ENCODE data around the gene POLD2. TPM values are rescaled to one million over a fixed set of nuclear protein-coding genes. Genes with fewer than 3 reads are reported as not detected.
A peak's percentile ranks its signal among the peaks of the same experiment; 100 is the strongest.

Gene POLD2
- total RNA-seq, 2 experiments from 2014 or later = 287 to 296 TPM

DNA sequence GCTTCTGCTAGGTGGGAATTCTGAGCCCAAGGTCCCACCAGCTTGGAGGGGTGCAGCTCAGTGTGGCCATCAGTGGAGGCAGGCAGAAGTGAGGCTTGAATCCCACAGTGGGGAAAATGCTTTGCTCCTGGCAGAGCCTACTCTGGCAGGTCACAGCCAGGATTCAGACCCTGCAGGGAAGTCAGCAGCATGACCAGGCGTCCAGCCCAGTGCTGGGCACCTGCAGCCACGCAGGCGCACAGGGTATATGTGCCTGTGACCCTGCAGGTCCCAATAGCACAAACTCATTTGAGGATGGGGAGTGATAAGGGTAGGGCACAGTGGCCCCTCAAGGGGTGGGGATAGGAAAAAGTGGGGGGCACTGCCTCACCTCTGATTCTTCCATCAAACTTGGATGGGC, 27.6 kb downstream of the POLD2 start:
- Mint-ChIP-seq H3K27me3 (no peaks in the 10 kb centered on the region), H3K27ac (no peak overlapping the region)
- no peak for DNase-seq

DNA sequence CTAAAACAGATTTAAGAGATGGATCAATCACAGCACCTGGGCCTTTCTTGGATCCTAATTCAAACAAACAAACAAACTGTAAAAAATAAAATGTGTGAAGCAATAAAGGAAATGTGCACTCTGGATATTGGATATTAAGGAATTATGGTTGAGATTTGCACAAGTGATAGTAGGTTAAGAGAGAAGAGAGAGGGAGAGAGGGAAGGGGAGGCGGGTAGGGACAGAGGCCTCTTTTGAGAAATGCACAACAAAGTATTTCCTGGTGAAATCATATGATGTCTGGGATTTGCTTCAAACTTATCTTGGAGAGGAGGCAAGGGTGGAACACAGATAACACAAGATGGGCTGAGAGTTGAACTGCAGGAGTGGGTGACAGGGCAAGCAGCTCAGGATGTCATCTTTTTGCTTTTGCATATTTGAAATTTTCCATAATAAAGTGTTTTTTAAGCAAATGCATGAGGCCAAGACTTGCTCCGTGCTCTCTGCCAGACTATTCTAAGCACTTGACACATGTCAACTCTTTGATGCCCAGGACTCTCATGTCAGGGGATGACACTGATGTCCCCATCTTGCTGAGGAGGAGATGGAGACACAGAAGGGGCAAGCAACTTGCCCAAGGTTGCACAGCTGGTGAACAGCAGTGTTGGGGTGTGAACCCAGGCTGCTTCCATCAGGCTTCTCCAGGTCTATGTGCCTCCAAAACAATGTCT, 28.3 kb downstream of the POLD2 start:
- no peak for DNase-seq
- H3K4me1 Mint-ChIP-seq = peaks cover 22% of the 10 kb centered on the region
- H3K27me3 Mint-ChIP-seq = no peaks in the 10 kb centered on the region
- no peaks in the 10 kb centered on the region for H3K36me3 Mint-ChIP-seq
- H3K9me3 Mint-ChIP-seq = no peaks in the 10 kb centered on the region
- no peak overlapping the region for H3K27ac Mint-ChIP-seq
- H3K4me3 Mint-ChIP-seq = no peak overlapping the region

More for the DNA sequence above, 27.6 kb downstream of the POLD2 start:
- no peak overlapping the region for H3K4me3 Mint-ChIP-seq
- no peaks in the 10 kb centered on the region for H3K9me3 Mint-ChIP-seq
- H3K4me1 Mint-ChIP-seq = peaks cover 22% of the 10 kb centered on the region
- no peaks in the 10 kb centered on the region for H3K36me3 Mint-ChIP-seq

DNA sequence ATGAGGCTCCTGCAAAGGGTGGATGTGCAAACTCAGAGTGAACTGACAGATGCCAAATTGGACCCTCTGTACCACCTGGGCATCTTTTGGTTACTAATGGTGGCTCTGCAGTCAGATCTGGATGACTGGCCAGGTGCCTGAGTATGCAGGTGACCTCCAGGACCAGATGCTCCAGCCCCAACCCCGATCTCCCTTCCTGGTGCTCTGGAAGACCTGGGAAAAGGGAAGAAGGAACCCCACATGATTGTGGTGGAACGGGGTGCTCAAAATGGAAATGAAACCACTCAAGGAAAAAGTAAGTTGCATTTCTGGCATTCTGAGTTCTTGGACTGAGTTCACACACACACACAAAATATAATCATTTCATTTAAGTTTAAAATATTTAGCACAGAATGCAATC, 29.0 kb downstream of the POLD2 start:
- DNase-seq = no peak
- peaks cover 22% of the 10 kb centered on the region for H3K4me1 Mint-ChIP-seq
- no peaks in the 10 kb centered on the region for H3K27me3 Mint-ChIP-seq
- no peak overlapping the region for H3K27ac Mint-ChIP-seq
- H3K9me3 Mint-ChIP-seq = no peaks in the 10 kb centered on the region
- H3K36me3 Mint-ChIP-seq = no peaks in the 10 kb centered on the region
- no peak overlapping the region for H3K4me3 Mint-ChIP-seq

DNA sequence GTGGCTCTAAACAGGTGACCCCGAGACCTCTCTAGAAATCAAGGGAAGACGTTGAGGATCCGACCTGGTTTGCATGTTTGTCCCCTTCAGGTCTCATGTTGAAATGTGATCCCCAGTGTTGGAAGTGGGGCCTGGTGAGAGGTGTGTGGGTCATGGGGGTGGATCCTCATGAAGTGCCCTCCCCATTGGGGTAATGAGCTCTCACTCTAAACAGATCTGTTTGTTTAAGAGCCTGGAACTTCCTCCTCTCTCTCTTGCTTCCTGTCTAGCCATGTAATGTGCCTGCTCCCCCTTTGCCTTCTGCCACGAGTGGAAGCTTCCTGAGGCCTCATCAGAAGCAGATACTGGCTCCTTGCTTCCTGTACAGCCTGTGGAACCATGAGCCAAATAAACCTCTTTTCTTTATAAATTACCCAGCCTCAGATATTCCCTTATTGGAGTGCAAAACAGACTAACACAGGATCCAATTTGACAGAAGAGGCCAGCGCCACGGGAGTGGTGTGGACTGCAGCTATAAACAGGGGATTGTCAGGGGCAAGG, 30.2 kb downstream of the POLD2 start:
- Mint-ChIP-seq H3K4me1 (peaks cover 17% of the 10 kb centered on the region), H3K27me3 (no peaks in the 10 kb centered on the region), H3K27ac (no peak overlapping the region), H3K4me3 (no peak overlapping the region), H3K9me3 (no peaks in the 10 kb centered on the region), H3K36me3 (no peaks in the 10 kb centered on the region)
- DNase-seq = no peak

DNA sequence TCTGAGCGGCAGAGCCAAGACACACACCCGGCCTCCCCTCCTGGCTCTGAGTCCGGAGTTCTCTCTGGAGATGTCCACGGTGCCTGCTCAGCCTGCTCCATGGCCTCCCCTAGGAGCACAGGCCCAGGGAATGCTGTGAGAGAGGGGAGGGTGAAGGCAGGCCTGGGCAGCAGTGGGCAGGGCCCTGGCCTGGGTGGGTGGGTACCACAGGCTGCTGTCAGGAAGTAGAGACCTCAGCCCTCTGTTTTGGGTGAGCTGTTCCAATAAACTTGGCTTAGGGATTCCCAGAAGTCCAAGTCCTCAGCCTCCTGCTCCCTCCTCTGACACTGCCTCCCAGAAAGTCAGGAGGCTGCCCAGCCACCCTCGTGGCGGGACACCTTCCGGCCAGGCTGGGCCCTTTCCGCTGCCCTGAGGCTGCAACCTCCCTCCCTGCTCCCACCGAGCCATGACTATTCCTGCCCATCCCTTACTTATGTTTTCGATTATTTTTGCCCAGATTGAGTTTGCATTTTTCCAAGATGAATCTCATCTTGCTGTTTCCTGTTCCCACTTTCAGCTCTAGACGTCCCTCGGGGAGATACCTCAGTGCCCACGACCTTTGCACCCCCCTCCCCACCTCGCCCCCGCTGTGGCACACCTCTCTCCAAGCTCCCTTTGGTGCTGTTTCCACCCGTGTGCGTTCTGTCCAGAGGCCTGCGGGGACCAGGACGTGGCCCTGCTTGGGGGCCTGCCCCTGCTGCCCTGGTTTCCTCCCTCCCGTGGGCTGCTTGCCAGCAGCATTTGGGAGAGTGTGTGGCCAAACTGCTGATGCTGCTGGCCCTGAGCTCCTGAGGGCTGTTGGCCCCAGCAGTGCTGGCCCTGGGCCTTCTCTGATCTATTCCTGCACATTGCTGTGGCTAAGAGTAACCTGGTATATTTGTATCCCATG, 35.2 kb downstream of the POLD2 start:
- Mint-ChIP-seq H3K36me3 (no peaks in the 10 kb centered on the region), H3K27ac (no peak overlapping the region), H3K27me3 (peaks cover 4% of the 10 kb centered on the region), H3K9me3 (no peaks in the 10 kb centered on the region), H3K4me1 (peaks cover 2% of the 10 kb centered on the region), H3K4me3 (no peak overlapping the region)
- DNase-seq = no peak

DNA sequence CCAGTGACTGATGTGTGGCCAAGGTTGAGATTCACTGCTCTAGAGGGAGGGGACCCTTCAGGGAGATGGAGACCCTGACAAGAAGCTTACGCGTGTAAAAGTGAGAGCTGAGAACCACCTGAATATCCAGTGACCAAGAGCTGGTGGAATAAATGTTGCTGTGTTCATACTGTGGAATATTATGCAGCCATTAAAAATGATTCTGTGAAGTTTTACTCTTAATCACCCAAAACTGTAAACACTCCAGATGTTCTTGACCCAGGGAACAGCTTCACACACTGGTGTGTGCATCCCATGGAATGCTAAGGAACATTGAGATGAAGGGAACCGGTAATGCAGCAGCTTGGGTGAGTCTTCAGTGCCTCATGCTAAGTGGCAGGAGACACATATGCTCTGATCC, 36.7 kb downstream of the POLD2 start:
- DNase-seq = no peak
- Mint-ChIP-seq H3K4me3 (no peak overlapping the region), H3K4me1 (peaks cover 6% of the 10 kb centered on the region), H3K27me3 (peaks cover 4% of the 10 kb centered on the region), H3K9me3 (no peaks in the 10 kb centered on the region), H3K36me3 (peaks cover 3% of the 10 kb centered on the region), H3K27ac (no peak overlapping the region)

DNA sequence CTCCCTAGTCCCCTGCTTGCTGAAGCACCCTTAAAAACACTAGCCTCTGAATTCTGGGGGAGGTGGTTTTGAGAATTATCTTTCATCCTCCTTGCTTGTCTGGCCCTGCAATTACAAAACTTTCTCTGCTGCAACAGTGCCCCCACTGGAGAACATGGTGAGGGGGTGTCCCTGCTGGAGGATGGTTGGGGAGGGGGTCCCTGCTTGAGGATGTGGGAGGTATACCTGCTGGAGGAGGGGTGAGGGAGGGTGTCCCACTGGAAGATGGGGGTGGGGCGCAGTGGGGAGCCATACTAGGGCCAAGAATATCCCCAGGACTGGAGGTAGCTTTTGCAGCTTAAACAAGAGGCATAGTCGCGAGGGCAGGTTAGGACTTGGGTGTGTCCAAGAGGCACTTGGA, 37.8 kb downstream of the POLD2 start:
- H3K36me3 Mint-ChIP-seq = peaks cover 13% of the 10 kb centered on the region
- H3K27me3 Mint-ChIP-seq = peaks cover 4% of the 10 kb centered on the region
- no peak overlapping the region for H3K27ac Mint-ChIP-seq
- H3K4me3 Mint-ChIP-seq = no peak overlapping the region
- H3K9me3 Mint-ChIP-seq = no peaks in the 10 kb centered on the region
- peaks cover 13% of the 10 kb centered on the region for H3K4me1 Mint-ChIP-seq
- no peak for DNase-seq

DNA sequence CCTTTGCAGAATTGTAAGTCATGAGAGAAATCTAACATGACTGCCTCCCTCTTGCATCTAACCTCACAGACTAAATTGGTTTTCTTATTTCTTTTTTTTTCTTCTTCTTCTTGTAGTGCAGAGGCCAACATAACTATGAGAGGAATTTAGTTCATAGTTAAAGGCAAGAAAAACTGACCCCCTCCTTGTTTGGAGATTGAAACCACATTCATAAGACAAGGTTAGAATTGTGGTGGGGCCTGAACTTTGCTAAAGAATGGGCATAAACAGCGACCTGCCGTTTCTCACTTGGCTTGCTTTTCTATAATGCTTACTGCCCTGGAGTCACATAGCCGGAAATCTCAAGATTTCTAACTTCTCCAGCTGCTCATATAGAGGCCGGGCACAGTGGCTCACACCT, 38.6 kb downstream of the POLD2 start:
- Mint-ChIP-seq H3K4me1 (peaks cover 19% of the 10 kb centered on the region), H3K9me3 (no peaks in the 10 kb centered on the region), H3K4me3 (no peak overlapping the region), H3K27ac (no peak overlapping the region), H3K36me3 (peaks cover 14% of the 10 kb centered on the region), H3K27me3 (peaks cover 4% of the 10 kb centered on the region)
- DNase-seq = no peak

DNA sequence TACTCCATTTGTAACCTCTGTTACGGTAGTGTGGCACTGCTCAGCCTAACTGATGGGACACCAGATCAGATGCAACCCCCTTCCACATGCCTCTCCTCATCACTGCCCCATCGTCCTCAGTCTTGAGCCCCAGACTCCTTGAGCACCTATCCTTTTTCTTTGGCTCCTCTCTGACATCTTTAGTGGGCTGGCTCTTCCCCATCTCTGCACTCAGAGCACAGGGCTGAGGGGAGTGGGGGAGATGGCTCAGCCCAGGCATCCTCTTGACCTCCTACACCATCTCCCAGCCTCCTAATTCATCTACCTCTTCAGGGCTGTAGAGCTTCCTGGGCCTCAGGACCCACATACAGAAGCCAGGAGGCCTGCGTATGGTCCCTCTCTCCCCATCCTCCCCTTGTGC, 39.6 kb downstream of the POLD2 start:
- no peaks in the 10 kb centered on the region for H3K9me3 Mint-ChIP-seq
- peak overlapping the region; percentile 49 for H3K27ac Mint-ChIP-seq
- peaks cover 4% of the 10 kb centered on the region for H3K27me3 Mint-ChIP-seq
- H3K36me3 Mint-ChIP-seq = peaks cover 14% of the 10 kb centered on the region
- no peak for DNase-seq
- H3K4me1 Mint-ChIP-seq = peaks cover 26% of the 10 kb centered on the region
- no peak overlapping the region for H3K4me3 Mint-ChIP-seq

DNA sequence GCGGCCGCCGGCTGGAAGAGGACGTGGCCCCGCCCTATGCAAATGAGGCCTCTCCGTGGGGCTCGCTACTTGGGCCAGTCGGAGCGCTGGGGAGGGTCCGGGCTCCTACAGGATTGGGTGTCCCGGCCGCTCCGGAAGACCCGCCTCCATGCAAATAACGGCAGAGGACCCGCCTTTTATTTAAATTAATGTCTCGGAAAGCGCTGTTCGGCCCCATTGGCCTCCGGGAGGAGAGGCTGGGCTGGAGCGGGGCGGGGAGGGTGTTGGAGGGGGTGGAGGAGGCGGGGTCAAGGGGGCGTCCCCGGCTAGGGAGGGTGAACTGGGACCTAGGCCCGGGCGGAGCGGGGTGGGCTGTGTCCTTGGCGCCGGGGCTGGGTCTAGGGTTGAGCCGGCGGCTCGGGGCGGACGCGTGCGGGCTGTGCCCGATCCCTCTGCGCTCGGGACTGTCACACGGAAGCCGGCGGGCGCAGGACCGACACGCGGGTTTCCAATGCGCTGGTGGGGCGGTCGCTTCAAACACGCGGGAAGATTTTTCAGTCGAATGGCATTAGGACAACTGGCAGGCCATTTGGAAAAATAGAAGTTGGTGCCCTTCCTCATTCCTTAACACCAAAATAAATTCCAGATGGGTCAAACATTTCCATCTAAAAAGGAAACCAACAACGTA, 40.7 kb downstream of the POLD2 start:
- Mint-ChIP-seq H3K36me3 (peaks cover 22% of the 10 kb centered on the region), H3K4me3 (peak overlapping the region; percentile 77), H3K27me3 (peaks cover 4% of the 10 kb centered on the region)

DNA sequence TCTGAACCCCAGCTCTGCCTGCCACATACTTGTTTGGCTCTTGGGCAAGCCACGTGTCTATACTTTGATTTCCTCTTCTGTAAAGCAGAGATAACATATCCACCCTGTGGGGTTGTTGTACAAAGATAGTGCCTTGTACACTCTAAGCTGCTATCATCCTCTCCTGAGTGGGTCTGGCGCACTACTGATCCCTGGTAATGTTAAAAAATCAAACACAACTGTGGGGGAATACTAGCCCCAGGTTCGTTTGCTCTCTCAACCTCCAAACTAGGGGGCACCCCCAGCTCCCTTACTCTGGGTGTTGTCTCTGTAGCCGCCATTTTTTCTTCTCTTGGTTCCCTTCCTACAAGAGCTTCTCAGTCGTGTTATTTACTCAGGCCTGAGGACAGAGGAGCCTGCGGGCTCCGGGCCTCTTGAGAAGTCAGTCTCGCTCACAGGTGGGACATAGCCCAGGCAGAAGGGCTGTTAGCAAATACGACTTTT, 42.0 kb downstream of the POLD2 start:
- H3K4me1 Mint-ChIP-seq = peaks cover 36% of the 10 kb centered on the region
- DNase-seq = no peak
- H3K27me3 Mint-ChIP-seq = peaks cover 4% of the 10 kb centered on the region
- no peaks in the 10 kb centered on the region for H3K9me3 Mint-ChIP-seq
- peaks cover 28% of the 10 kb centered on the region for H3K36me3 Mint-ChIP-seq
- peak overlapping the region; percentile 94 for H3K27ac Mint-ChIP-seq
- H3K4me3 Mint-ChIP-seq = peak overlapping the region; percentile 84

More for the DNA sequence above, 40.7 kb downstream of the POLD2 start:
- H3K4me1 Mint-ChIP-seq = peaks cover 33% of the 10 kb centered on the region
- DNase-seq = peak; percentile 99
- H3K9me3 Mint-ChIP-seq = no peaks in the 10 kb centered on the region
- H3K27ac Mint-ChIP-seq = peak overlapping the region; percentile 81

DNA sequence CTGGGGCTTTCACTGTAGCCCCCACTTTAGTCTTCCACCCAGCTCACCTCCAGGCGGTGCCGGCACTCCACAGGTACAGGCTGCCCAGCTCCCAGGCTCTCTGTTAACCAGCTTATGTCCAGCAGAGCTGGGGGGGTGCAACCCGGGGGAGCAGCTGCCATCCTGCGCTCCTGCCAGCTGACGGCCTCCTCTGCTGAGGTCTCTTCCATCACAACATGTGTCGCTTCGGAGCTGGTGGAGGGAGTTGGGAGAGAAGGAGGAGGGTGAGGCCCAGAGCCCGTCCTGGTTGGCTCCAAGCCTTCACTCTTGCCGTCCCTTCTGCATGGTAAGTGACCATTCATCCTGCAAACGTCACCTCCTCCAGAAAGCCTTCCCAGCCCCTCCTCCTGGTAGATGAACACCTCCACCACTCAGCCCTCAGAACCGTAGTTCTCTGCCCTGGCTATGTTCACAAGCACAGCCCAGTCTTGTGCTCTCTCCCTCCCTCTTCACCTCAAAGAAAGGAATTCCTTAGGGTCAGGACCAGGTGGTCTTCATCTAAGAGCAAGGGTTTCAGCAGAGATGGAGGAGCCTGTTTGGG, 42.6 kb downstream of the POLD2 start:
- Mint-ChIP-seq H3K4me1 (peaks cover 36% of the 10 kb centered on the region), H3K4me3 (peak overlapping the region; percentile 84), H3K27ac (peak overlapping the region; percentile 94), H3K9me3 (no peaks in the 10 kb centered on the region), H3K27me3 (peaks cover 4% of the 10 kb centered on the region), H3K36me3 (peaks cover 32% of the 10 kb centered on the region)
- DNase-seq = no peak

DNA sequence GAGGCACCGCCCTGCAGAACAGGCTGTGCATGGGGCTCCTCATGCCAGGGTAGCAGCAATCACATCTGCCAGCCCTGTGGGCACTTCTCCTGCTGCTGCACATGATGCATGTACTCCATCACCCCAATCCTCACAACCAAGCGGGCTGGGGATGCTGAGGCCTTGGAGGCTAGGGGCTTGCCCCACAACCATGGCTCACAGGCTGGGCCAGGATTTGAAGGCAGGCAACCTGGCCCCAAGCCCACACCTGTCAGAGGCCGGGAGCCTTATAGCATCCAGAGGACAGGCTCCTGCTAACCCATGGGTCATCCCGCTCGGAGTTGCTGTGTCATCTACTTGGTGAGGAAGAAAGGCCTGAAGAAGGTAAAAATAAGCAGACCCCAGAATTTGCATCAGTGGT, 43.2 kb downstream of the POLD2 start:
- DNase-seq = no peak
- Mint-ChIP-seq H3K4me1 (peaks cover 36% of the 10 kb centered on the region), H3K27me3 (peaks cover 4% of the 10 kb centered on the region), H3K27ac (no peak overlapping the region), H3K4me3 (no peak overlapping the region), H3K36me3 (peaks cover 36% of the 10 kb centered on the region), H3K9me3 (no peaks in the 10 kb centered on the region)

DNA sequence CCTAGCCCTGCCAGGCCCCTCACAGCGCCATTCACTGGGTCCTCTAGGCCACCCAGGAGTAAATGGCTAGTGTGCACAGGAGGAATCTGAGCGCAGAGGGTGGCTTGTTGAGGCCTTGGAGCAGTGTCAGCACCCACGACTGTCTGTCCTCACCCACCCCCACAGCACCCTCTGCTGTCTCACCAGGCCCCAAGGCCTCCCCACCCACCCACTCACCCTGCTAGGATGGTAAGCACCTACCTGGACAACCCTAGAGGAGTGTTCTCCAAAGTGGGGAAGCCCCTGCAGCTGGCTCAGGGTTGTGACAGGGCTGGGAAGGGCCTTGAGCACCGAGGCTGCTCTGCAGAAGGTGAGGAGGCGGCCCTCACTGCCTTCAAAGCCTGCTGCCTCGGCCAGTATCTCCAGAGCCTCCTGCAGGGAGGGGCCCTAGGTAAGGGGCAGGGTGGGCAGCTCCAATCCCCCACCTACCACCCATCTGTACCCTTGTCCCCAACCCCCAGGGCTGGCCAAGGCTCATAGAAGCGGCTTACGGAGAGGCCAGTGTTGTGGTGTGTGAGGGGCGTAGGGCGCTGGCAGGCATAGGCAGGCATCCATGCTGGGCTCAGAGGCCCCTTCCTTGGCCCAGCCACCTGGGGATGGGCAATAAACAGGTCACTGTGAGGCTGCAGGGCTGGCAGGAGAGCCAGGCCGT, 43.9 kb downstream of the POLD2 start:
- no peak overlapping the region for H3K27ac Mint-ChIP-seq
- peak overlapping the region; percentile 1 for H3K4me3 Mint-ChIP-seq
- no peak for DNase-seq
- peaks cover 4% of the 10 kb centered on the region for H3K27me3 Mint-ChIP-seq
- peaks cover 40% of the 10 kb centered on the region for H3K36me3 Mint-ChIP-seq
- no peaks in the 10 kb centered on the region for H3K9me3 Mint-ChIP-seq
- H3K4me1 Mint-ChIP-seq = peaks cover 36% of the 10 kb centered on the region
